Hippocampal formation (tissue), 2 donors: ENCODE data around the gene RGS17.
"Not testable (repeated sequence)": the region's sequence is repeated elsewhere in the genome, so short reads cannot be mapped to it uniquely, and the experiment has no call there.

Source experiments
- DNase-seq, 2 donors: peaks; one replicate each; lab custom pipeline; 2025; lab: John Stamatoyannopoulos, UW

The RGS17 gene

DNA sequence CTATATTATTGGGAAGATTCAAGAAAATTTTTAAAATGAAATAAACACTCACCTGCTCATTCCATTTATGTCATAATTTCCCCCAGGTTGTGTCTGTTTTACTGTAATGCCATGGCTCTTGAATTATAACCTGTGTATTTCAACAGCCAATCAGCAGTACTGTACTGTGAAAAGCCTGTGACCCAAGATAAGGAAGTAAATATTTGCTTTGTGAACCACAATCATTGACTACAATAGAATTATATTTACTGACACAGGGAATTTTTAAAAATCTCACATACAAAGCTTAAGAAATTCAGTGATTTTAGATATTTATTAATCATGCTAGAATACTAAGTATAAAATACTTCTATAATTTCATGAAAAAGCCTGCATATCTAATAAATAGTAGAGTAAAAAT is 6.0 kb downstream of the RGS17 start:
- no peak for DNase-seq

DNA sequence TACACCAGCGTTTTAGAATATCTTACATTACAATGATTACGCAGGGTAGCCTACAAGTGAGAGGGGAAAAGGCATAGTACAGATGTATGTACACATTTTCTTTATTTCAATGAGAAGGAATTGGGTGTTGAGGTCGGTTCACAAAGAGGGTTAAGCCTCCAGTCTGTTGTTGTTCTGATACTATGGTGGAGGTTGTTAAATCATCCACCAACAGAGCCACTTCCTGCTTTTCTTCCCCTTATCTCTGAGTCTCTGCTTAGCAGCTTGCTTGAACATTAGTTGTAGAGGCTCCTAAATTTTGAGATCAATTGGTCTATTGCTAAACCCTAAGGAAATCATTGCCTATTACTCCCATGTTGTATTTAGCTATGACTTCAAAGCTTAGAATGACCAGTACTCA is 7.3 kb downstream of the RGS17 start:
- no peak for DNase-seq

DNA sequence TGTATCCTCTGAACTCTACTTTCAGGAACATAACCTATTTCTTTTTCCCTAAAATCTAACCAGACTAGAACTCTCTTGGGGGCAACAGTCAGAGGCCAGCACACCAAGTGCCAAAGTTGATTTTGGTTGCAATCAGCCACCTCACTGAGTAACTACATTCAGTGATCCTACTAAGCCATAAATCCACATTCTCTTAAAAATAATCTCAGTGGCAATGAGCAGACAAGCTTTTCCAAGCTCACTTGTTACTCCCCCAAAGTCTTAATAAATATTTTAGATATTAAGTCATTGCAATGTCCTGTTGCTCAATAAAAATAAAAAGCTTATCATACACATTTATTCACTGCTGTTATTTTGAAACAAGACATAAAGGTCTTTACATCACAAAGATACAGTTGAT is 9.8 kb downstream of the RGS17 start:
- no peak for DNase-seq

DNA sequence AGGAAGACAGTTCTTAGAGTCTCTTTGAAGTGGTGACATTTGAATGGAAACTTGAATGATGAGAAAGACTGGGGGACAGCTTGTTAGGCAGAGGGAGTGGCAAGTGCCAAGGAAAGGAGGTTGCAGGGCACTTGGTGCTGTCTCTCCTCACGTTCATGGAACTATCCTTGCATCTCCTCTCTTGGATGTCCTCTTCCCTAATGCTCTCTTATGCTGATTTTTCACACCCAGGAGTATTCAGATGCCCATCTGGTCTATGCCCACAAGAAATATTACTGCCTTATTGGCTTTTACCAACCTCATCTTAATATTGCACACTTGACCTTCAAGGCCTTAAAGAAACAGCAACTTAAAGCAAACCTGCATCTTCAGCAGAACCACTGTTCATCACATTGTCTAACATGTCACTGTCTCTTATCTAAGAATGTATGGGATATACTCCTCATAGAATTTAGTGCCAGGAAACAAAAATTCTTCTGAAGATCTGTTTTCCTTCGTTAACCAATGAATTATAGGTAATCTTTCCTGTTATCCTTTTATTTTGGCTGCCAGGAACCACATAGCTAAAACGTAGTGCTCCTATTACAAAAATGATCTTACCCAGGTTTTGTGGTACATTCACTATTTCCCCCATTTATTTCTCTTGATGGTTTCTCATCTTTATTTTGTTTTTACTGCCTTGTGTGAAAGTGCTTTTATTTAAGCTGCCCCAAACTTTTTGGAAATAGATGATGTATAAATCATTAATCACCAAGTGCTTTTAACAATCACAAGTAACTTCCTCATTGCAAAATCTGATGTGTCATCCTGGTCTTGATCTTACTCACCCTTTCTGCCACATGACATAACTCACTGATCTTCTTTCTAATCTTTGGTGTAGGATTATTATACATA is 12.8 kb downstream of the RGS17 start:
- DNase-seq, result no peak

DNA sequence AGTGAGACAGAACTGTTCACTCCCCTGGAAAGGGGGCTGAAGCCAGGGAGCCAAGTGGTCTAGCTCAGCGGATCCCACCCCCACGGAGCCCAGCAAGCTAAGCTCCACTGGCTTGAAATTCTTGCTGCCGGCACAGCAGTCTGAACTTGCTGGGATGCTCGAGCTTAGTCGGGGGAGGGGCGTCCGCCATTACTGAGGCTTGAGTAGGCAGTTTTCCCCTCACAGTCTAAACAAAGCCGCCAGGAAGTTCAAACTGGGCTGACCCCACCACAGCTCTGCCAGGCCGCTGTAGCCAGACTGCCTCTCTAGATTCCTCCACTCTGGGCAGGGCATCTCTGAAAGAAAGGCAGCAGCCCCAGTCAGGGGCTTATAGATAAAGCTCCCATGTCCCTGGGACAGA is 20.0 kb downstream of the RGS17 start:
- not testable (repeated sequence) for DNase-seq

DNA sequence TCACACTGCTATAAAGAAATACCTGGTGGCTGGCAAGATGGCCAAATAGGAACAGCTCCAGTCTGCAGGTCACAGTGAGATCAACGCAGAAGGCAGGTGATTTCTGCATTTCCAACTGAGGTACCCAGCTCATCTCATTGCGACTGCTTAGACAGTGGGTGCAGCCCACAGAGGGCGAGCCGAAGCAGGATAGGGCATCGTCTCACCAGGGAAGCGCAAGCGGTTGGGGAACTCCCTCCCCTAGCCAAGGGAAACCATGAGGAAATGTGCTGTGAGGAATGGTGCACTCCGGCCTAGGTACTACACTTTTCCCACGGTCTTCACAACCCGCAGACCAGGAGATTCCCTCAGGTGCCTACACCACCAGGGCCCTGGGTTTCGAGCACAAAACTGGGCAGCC is 20.5 kb downstream of the RGS17 start:
- not testable (repeated sequence) for DNase-seq

DNA sequence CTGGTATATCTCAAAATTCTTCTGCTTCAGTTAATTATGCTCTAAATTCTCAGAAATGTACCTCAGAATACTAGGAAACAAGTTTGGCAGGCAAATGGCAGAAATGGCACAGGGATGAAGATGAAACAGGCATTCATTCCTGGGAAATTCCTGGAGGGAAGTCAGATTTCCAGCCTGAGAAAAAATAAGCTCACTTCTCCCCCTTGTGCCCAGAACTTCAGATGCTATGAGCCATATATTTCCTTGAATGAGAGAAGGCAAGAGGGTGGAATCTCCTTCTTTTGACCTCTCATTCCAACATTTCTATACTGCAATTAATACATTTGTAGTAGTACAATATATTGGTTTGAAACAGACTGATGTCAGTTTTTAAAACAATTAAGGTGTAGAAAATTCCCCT is 22.8 kb downstream of the RGS17 start:
- DNase-seq, result no peak

DNA sequence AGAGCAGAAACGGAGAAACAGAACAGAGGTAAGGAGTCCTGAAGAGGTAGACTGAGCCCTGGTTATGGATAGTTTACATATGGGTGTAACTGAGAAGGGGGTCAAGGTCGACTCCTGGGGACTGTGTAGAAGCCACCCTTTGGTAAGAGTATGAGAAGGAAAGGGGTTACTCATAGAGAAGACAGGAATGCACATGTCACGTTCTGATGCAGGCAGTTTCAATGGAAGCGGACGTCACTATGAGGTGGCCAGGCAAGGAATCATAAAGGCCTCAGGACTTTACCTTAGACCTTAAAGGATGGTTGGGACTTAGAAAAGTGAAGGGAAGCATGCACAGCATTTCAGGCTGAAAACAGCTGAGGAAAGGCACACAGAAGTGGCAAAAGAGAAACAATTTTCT is 25.1 kb downstream of the RGS17 start:
- DNase-seq, result no peak

DNA sequence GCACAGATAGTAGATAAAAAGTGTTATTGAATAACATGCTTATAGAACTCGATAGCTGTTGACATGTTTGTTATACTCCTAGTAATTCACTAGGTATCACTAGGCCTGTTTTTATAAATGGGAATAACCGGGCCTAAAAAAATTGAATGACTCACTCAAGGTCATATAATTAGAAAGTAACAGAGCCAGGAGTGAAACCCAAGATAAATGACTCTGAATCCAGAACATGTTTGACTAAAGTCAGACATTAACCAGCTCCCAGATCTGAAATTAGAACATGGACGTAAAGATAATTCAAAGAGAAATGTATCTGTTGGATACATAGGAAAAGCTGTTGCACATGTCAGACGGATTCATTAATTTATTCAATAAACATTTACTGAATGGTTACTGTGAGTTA is 26.9 kb downstream of the RGS17 start:
- no peak for DNase-seq

DNA sequence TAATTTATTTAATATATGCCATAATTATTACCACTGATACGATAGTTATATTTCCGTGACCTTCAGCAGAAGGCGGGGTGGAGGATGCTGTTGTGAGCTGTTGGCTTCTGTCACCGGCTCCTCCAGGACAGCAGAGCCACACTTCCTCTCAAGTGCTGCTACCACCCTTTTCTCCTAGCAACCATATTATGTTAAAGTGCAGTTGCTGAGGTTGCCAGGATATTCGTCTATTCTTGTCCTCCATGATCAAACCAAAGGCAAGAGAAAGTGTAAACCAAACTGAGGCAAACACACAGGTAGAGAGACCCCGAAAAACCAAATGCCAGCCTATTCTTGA is 27.8 kb downstream of the RGS17 start:
- no peak for DNase-seq

DNA sequence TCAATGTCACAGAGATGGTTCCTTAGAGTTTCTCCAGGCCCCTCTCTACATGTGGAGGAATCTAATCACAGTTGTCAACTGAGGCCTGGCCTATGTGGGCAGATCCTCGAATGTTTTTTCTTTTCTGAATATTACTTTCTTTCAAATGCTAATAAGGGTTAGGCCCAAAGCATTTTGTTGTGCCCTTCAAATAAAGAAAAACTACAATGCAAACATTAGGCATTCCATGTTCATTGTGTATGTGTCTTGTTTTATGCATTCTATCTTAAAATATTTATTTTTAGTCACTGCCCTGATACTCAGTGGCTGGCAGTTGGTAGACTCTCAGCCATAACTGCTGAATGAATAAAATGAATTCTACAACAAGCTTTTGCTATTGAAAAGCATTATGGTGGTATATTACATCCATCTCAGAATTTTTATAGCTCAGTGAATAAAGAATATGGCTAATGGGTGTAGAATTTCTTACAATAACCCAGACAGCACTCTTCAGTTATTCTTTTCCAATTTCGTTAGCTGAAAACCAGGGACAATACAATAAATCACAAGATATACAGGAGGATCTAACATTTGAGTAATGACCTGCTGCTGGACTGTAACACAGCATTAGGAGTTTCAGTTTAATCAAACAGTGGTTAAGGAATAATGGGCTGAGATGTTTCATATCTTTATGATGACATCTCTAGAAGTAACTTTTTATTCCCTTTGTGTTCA is 28.3 kb downstream of the RGS17 start:
- no peak for DNase-seq

DNA sequence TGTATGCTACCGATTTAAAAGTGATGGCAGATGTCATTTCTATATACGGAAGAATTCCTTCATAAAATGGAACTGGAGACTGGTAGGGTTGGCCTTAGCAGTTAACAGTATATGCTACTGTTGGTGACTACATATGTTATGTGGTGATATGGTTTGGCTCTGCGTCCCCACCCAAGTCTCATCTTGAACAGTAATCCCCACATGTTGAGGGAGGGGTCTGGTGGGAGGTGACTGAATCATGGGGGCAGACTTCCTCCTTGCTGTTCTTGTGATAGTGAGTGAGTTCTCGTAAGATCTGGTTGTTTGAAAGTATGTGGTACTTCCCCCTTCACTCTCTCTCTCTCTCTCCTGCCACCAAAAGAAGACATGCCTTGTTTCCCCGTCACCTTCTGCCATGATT is 29.6 kb downstream of the RGS17 start:
- DNase-seq, result no peak

DNA sequence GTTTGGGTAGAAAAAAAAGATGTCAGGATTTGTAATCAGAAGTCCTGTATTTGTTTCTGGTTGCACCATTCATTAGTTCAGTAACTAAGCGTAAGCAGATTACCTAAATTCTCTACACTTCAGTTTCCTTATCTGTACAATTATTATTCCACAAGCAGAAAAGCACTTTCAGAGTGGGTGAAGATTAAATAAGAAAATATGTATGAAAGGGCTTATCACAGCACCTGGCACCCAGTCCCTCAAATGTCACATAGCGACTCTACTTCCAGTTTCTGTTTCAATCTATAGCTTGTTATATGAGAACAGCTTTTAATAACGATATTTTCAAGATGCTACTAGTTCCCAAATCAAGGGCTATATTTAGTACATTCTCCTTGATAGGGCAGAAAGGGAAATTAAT is 31.4 kb downstream of the RGS17 start:
- DNase-seq, result no peak

DNA sequence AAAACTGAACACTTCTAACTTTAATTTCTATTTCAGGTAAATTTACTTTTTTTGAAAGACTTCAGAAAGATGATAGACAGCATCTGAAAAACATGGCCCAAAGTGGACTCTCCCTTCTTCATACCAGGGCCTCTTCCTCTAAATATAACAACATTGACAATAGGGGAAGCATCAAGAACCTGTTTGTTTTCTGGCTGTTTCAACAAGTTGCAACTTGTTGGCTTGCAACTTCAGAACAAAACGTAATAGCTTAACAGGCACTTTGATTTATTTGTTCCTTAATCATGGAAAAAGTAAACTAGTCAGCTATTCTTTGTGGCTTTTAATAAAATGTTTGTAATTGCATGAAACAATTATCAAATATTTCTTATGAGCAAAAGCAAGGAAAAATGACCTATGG is 34.3 kb downstream of the RGS17 start:
- DNase-seq, result no peak

DNA sequence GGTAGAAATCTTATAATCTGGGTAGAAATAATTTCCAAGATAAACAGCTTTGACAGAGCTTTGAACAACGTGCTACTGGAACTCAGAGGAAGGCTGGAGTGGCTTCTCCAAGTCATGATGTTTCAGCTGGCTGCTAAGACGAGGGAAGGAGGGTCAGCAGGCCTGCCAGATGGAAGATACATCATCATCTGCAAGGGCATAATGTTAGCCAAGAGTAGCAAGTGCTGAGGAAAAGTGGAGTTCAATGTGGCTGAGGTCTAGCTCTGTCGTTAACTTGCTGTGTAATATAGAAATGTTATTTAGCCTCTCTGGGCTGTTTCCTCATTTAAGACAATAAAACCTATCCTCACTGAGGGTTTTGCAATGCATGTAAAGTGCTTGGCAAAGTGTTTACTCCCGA is 35.1 kb downstream of the RGS17 start:
- no peak for DNase-seq

DNA sequence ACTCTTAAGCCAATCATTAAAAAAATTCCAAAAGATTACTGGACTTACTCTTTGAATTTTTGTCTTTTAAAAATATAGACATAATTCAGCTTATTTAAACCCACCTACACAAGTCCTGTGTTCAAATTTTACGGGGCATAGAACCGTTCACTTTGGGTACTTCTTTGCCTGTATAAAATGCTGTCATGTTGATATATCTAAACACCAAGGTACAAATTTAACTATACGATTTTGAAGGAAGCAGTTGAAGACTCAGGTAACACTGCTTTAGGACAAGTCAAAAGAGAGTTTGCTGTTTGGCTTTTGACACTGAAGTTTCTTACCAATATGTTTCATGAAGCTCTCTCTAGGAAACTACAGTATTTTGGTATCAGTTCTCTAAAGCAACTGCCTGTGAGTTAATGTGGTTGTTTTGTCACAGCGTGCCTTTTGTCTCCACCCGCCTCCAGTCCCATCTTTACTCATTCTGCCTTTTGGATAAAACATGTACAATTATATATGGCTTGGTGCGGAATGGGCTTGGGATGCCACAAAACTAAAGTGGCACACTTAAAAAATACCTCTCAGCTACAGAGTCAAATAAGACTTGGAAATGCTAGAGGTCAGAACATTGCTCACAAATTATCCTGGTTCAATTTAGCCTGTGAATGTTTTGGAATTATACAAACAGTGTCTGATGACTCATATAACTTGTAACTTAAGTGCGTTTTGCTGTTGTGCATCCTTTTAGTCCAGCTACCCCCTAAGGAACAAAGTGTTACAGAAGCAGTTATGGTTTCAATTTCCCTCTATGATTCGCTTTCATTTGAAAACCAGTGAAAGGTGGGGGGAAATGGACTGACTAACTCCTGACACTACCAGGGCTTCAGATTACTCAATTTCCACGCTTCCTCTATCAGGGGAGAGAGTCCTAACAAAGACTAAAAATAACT is 38.7 kb downstream of the RGS17 start:
- DNase-seq, result no peak

DNA sequence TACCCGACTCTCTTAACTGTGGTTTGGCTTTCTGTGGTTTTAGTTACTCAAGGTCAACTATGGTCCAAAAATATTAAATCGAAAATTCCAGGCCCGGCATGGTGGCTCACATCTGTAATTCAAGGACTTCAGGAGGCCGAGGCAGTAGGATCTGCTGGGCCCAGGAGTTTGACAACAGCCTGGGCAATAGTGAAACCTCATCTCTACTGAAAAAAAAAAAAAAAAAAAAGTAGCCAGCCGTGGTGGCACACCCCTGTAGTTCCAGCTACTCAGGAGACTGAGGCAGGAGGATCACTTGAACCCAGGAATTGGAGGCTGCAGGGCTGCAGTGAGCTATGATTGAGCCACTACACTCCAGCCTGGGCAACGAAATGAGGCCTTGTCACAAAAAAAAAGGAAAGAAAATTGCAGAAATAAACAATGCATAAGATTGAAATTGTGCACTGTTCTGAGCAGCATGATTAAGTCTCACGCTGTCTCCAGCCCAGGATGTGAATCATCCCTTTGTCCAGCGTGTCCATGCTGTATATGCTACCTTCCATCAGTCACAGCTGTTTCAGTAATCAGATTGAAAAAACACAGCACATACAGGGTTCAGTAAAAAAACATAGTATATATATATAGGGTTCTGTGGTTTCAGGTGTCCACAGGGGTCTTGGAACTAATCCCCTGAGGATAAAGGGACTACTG is 40.7 kb downstream of the RGS17 start:
- no peak for DNase-seq

DNA sequence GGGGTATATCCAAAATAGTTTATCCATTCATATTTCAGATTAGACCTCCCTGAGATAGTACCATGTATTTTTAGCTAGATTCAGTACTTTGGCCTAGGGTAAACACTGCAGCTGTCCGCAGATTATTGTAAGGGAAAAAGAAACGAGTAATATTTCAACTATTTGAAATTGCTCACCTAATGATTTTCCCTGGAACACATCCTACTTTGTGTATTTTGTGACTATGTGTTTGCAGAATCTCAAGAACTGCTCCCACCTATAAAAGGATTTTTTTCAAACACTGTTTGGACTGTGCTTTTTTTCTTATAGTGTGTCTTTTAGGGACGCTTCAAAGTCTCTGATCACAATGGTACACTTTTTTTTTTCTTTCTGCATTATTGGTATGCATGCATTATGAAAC is 42.3 kb downstream of the RGS17 start:
- DNase-seq, result no peak

DNA sequence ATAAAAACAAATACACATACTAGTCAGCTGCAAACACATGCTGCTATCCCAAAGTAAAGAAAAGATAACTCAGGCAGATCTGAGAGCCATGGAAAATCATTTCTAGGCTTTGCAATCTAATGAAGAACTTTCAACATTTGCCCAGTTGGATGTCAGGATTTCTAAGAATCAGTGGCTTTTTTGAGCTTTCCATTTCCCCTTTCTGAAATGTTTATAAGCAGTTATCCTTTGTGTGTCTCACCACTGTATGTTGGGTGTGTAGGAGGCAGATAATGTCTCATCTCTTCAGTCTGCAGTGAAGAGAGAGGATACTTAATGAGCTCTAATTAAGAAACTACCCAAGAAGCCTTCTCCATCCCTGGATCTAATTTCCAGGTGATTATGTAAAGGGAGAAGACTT is 43.6 kb downstream of the RGS17 start:
- DNase-seq, result no peak

DNA sequence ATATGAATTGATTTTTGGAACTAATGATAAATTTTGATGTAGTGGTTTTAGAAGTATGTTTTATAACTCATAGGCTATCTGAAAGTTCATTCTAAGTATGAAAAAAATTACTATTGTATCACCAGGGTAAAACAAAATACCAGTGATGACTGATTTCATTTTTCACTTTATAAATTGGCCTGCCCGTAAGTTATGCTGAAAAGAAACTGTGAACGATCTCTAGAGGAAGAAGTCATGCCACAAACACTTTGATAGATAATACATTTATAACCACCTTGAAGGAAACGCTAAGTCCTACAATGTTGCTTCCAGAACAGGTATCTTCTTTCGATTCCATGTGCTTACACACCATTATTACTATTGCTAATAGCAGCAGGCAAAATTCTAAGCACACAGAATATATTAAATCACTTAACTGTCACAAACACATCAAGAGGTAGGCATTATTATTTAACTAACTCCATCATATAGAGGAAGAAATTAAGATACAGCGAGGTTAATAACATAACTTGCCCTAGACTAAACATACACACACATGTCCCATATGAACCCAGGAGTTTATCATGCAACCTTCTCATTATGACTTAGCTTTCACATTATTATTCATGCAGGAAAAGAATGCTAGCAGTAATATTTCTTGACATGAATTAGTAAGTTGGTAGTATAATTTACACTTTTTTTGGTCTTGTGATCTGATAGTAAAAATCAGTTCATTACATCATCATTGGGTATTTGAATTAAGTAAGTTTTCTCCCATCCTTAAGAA is 44.7 kb downstream of the RGS17 start:
- no peak for DNase-seq

DNA sequence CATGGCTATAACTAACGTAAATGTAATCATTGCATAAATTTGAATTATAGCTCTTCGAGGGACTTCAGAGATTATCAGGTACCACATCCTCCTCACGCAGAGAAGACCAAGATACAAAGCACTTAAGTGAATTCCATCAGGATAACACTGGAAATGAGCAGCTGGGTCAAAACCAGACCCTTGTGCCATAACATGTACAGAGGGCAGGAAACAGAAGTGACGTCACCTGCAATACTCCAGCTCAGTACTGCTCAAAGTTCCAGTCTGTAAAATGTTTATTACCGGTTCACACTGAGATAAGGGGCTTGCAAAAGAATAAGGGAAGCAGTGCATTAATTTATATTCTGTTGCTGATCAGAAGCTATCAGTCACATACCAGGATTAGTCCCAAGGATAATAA is 45.8 kb downstream of the RGS17 start:
- DNase-seq, result no peak
